ENCODE measurements around the gene CRYBA4. TPM values are rescaled to one million over a fixed set of nuclear protein-coding genes. Genes with fewer than 3 reads are reported as not detected.

Gene CRYBA4
- total RNA-seq, 3 donors from 2014 or later: not detected

DNA sequence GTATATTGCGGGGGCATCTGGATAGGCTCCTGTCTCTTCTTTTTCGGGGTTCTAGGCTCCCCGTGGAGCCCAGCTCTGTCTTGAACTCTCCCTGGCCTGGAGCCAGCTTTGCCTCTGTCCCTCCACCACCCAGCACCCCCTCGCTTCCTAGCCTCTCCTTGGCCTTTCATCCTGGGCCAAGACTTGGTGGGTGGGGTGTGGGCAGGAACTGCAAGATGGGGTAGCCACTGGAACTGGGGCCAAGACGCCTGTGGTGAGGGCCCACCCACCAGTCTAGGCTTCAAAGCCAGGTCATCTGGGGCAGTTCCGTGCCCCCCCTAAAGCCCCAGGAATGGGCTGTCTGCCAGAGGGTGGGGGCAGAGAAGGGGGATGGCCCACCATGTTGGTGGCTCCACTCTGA, 2.3 kb upstream of the CRYBA4 start:
- Histone ChIP-seq H3K9me3 (no peaks in the 10 kb centered on the region), H3K4me3 (no peak overlapping the region), H3K36me3 (ENCODE audit: low read depth) (no peaks in the 10 kb centered on the region), H3K4me1 (ENCODE audit: low read depth) (no peaks in the 10 kb centered on the region)
- ATAC-seq (no peak), DNase-seq (no peak)
- TF ChIP-seq, protein P1, sequence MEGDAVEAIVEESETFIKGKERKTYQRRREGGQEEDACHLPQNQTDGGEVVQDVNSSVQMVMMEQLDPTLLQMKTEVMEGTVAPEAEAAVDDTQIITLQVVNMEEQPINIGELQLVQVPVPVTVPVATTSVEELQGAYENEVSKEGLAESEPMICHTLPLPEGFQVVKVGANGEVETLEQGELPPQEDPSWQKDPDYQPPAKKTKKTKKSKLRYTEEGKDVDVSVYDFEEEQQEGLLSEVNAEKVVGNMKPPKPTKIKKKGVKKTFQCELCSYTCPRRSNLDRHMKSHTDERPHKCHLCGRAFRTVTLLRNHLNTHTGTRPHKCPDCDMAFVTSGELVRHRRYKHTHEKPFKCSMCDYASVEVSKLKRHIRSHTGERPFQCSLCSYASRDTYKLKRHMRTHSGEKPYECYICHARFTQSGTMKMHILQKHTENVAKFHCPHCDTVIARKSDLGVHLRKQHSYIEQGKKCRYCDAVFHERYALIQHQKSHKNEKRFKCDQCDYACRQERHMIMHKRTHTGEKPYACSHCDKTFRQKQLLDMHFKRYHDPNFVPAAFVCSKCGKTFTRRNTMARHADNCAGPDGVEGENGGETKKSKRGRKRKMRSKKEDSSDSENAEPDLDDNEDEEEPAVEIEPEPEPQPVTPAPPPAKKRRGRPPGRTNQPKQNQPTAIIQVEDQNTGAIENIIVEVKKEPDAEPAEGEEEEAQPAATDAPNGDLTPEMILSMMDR (IDR thresholded peaks at IDR 0.05): no peak
- intact Hi-C loops (cut with DNase I, micrococcal nuclease): no loop called here

DNA sequence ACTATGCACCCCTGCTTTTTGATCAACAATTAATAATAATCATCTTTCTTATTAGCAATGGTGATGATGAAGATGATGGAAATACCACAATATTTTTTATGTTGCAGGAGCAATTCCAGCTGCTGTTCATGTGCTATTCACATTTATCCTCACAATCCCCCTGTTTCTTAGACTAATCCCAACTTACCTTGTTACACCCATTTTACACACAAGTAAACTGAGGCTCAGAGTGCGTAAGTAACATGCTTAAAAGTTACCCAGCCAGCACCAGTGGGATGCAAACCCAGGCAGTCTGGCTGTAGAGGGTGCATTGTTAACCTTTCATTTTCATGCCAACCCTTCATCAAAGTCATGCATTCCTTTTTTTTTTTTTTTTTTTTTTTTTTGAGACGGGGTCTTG, 1.6 kb upstream of the CRYBA4 start:
- H3K4me1 ChIP-seq (ENCODE audit: low read depth): no peaks in the 10 kb centered on the region
- no peaks in the 10 kb centered on the region for H3K9me3 ChIP-seq
- ATAC-seq (no peak), DNase-seq (no peak)
- intact Hi-C loops (cut with DNase I, micrococcal nuclease): no loop called here
- H3K4me3 ChIP-seq: no peak overlapping the region
- TF ChIP-seq, protein P1 (IDR thresholded peaks at IDR 0.05): no peak
- no peaks in the 10 kb centered on the region for H3K36me3 ChIP-seq (ENCODE audit: low read depth)

DNA sequence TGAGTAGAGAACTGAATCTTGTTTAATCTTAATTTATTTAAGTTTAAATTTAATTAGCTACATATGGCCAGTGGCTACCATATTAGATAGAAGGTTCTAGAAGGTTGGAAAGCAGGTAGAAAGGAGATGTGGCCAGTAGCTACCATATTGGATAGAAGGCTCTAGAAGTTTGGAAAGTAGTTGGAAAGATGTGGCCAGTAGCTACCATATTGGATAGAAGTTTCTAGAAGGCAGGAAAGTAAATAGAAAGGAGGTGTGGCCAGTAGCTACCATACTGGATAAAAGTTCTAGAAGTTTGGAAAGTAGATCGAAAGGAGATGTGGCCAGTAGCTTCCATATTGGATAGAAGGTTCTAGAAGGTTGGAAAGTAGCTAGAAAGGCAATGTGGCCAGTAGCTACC, 2.2 kb downstream of the CRYBA4 start:
- no peak for ATAC-seq
- no peak for DNase-seq
- TF ChIP-seq, protein P1 (IDR thresholded peaks at IDR 0.05): no peak
- H3K4me3 ChIP-seq: no peak overlapping the region
- H3K4me1 ChIP-seq (ENCODE audit: low read depth): peaks cover 6% of the 10 kb centered on the region
- no peaks in the 10 kb centered on the region for H3K36me3 ChIP-seq (ENCODE audit: low read depth)
- H3K9me3 ChIP-seq: no peaks in the 10 kb centered on the region
- intact Hi-C loops (cut with DNase I, micrococcal nuclease): no loop called here

DNA sequence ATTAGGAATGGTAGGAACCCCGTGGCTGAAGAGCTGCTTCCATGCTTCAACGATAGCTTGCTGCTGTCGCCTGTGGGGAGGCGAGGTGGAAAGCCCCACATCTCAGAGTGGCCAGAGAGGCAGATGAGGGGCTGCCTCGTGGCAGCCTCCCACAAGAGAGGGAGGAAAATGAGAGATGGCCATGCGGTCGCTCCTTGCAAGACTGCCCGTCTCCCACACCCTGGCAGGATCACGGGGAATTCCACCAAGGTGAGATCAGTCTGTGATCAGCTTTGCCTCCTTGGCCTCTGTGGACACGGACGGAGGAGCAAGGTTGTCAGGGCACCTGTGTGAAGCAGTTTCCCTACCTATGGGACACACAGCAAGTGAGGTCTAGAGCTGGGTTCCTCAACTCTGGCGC, 3.0 kb downstream of the CRYBA4 start:
- ATAC-seq: no peak
- Histone ChIP-seq H3K36me3 (ENCODE audit: low read depth) (no peaks in the 10 kb centered on the region), H3K4me3 (no peak overlapping the region), H3K9me3 (no peaks in the 10 kb centered on the region), H3K4me1 (ENCODE audit: low read depth) (peaks cover 10% of the 10 kb centered on the region)
- TF ChIP-seq, protein P1 (IDR thresholded peaks at IDR 0.05): no peak
- DNase-seq: no peak
- intact Hi-C loops (cut with DNase I, micrococcal nuclease): no loop called here

DNA sequence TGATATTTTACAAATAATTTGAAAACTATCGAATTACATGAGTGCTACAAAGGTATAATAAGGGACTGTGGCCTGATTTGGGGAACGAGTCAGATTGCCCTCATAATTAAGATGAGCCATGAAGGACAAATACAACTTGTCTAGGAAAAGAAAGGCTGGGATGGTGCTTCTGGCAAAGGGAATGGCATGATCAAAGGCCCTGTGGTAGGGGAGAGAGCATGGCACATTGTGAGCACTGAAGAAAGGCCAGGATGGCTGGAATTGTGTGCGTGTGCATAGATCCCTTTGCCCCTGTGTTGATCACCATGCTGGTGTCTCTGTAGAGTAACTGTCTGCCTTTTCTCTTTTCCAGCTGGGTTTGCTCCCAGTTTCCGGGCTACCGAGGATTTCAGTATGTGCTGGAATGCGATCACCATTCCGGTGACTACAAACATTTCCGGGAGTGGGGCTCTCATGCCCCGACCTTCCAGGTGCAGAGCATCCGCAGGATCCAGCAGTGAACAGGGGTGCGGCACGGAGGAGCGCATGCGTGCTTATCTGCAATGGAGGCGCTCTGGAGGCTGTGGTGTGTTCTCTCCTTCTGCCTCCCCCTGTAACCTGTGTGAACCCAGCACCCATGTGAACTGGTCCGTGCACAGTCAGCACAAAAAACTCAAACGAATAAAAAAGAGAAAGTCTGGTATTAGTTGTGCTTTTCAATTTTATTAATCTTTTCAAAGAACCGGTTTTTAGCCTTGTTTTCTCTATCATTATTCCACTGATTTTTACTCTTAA, 8.4 kb downstream of the CRYBA4 start:
- intact Hi-C loops (cut with DNase I, micrococcal nuclease): no loop called here
- Histone ChIP-seq H3K36me3 (ENCODE audit: low read depth) (no peaks in the 10 kb centered on the region), H3K4me3 (no peak overlapping the region), H3K9me3 (no peaks in the 10 kb centered on the region), H3K4me1 (ENCODE audit: low read depth) (peaks cover 10% of the 10 kb centered on the region)
- TF ChIP-seq, protein P1 (IDR thresholded peaks at IDR 0.05): no peak
- ATAC-seq (no peak), DNase-seq (no peak)

All from mucosa of descending colon (tissue), 3 donors.